Endothelial cell of coronary artery (primary cell): Measurements from ENCODE around the gene RNASE8. TPM values are rescaled to one million over a fixed set of nuclear protein-coding genes. Genes with fewer than 3 reads are reported as not detected.

Source experiments
- total RNA-seq: library from RNA; depleted of rRNA; stranded (reverse); fragments of >200 nt; gene quantifications from 2 replicates; pipeline ENCODE4 v1.2.3, GENCODE V29; 2014

Gene RNASE8, protein sequence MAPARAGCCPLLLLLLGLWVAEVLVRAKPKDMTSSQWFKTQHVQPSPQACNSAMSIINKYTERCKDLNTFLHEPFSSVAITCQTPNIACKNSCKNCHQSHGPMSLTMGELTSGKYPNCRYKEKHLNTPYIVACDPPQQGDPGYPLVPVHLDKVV
- not detected in 2 replicates for total RNA-seq

DNA sequence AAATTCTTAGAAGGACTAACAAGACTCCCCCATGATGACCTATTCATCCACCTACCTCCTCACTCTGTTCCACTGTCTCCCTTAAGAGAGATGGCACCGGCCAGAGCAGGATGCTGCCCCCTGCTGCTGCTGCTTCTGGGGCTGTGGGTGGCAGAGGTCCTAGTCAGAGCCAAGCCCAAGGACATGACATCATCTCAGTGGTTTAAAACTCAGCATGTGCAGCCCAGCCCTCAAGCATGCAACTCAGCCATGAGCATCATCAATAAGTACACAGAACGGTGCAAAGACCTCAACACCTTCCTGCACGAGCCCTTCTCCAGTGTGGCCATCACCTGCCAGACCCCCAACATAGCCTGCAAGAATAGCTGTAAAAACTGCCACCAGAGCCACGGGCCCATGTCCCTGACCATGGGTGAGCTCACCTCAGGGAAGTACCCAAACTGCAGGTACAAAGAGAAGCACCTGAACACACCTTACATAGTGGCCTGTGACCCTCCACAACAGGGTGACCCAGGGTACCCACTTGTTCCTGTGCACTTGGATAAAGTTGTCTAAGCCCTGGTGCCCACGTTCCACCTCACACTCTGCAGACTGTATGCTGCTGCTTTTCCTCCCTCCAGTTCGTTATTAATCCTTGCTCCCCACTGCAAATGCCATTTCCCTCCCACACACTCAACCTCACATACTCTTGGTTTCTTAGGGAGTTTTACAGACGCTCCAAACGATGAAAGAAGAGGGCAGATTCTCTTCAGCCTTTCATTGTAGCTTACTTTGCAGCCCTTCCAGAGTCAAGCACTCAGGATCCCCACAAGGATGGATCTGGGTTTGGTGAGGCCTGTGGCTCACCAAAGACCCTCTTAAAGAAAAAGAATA, at the start of gene RNASE8:
Gene RNASE8, plus strand, starts transcription at position 20 of the 873 bp plus-strand sequence. Its CDS starts 71 bp downstream, at position 91.

DNA sequence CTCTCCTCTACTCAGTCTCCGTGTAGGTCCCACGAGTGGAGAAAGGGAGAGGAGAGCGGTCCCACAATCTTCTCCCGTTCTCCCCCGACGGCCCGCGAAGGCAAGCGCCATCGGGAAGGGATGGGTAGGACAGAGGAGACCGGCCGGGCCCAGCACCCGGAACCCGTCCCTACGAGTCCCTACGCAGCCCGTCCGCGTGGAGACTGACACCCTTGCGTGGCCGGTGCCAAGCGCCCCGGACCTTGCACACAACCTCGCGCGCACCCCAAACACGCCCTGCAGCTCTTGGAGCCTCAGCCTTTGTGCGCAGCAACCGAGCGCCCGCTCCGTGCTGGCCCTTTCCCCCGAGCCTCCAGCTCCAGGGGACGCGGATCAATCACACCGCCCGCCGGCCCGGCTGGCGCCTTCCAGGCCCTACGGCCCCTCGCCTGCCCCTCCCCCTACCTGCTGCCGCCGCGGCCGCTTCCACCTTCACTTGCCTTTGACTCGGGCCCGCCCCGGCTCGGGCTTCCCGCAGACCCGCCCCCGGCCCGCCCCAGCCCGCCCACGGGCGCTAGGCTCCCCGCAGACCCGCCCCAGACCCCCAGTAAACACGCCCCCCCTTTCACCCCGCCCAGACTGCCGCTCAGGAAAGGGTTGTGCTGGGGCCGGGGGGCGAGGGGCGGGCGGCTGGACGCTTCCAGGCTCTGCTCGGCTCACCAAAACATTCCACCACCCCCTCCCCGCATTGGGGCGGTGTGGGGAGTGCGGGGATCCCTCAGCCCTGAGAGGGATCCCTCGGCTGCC, 32.8 kb upstream of the RNASE8 start, which contains the start of gene NDRG2:
Gene NDRG2, minus strand, starts transcription at position 477 of the 786 bp plus-strand sequence. CDS start 1,746 bp downstream, outside the sequence.

DNA sequence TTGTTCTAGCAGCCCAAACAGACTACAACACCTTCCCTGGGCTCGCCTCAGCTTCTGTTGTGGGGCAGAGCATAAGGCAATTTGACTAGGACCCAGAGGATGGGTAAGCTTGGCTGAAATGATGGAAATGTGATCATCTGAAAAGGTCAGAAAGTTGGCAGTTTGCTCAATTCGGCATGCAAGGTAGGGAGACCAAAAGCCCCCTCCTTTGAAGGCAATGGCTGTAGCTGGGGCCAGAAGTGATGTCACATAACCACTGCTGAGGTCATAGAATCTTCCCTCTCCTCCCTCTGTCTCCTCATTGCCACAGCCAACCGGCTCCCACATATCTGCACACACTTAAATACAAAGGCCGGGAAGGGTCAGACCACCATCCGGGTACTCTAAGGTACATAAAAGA, 27.7 kb upstream of the RNASE8 start, which contains the start of gene TPPP2:
Gene TPPP2, plus strand, starts transcription at position 301 of the 400 bp plus-strand sequence. CDS start 365 bp downstream, outside the sequence.

DNA sequence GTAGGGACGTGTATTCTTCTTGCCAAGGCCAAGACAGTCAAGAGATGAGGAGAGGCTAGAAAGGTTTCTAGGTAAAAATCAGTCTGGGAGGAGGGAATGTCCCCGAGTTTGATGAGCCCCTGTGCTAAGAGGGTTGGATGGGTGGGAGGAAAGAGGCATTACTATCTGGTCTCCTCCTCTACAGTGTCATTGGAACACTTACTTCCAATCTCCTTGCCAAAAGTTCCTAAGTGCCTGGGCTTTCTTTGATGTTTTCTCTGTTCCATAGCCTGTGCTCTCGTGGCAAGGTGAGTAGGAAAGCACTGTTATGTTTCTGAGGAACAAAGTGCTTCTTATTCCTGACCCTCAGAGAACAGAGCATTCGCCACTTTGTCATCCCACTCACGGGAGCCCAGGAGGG, 22.9 kb upstream of the RNASE8 start, which contains the start of gene RNASE13:
Gene RNASE13, minus strand, starts transcription at position 101 of the 400 bp plus-strand sequence. CDS start 519 bp downstream, outside the sequence.

DNA sequence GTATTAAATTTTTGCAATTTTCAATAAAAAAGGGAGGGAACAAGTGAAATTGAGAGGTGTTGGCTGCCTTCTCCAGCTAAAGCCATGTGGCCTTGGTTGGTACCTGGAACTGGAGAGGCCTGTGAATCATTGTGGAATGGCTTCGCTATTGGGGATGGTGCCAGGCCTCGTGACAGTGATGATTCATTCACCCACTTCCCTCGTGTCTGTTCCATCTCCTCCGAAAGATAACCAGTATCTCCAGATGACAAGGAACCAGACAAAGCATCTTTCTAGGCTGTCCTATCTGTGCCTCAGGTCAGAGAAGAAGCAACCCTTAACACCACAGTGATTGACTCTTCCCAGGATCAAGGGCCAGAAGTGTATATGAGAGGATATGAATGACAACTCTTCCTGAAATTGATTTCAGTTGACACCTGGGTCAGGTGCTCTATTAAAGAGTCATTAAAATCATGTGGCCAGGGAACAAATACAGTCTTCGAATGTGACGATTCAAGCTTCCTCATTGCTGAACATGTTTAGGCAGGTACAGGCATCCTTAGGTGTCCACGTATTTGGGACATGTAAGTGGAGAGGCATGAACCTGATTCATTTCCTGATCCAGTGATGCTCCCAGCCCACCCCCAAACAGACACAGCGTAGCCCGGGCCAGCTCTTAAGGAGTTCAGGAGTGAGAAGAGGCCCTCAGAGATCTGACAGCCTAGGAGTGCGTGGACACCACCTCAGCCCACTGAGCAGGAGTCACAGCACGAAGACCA, 15.8 kb upstream of the RNASE8 start, which contains the start of gene RNASE7:
Gene RNASE7, plus strand, starts transcription at position 687 of the 758 bp plus-strand sequence. CDS start 631 bp downstream, outside the sequence.

DNA sequence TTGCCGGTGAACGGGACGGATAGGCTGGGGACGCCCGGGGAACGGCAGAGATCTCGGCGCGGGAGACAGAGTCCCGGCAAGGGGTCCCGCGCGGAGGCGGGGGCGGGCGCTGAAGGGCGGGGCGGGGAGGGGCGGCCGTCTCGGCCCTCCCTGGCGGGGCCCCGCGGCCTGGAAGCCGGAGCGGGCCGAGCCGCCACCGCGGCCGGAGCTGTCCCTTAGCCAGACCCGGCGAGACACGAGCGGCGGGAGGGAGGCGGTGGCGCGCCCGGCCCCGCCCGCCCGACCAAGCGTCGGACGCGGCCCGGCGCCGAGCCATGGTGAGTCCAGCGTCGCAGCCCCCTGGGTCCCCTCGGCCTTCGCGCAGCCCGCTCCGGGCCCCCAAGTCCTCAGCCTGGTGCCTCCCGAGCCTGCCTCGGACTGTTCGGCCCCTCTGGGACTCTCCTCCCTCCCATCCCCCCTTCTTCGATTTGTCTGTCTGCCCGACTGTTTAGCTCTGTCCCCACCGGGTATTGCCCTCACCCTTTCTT, 12.5 kb downstream of the RNASE8 start, which contains the start of gene ARHGEF40:
Gene ARHGEF40, plus strand, starts transcription at position 222 of the 527 bp plus-strand sequence. Its CDS starts 93 bp downstream, at position 315.

DNA sequence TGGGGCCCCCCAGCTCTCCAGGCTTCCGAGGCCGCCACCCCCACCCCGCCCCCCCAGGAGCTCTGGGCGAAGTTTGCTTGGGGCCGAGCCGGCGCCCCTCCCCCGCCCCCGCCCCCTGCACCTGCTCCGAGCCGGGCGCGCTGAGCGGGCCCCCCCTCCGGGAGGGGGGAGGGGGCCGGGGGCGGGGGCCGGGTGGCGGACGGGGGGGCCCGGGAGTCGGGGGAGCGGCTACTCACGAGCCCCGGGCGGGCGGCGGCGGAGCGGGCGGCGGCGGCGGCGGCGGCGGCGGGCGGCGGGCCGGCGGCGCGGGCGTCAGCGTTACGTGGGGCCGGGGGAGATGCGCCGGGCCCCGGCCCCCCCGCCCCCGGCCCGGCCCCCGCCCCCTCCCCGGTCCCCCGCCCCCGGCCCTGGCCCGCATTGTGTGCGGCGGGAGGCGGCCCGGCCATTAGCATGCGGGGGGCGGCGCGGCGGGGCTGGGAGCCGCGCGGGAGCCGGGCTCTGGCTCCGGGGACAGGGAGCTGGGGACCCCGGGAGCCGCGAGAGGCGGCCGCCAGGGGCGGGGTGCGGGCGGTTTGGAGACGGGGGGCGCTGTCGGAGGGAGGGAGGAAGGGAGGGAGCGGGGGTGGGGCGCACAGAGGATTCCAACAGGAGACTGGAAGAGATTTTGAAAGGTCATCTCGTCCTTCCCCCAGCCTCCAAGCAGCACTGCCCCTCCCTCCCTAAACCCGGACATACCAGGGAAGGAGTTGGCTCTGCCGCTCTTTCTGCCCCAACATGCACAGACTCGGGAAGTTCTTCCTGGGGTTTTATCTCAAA, 40.7 kb downstream of the RNASE8 start, which contains the start of gene ZNF219:
Gene ZNF219, minus strand, starts transcription at position 580 of the 816 bp plus-strand sequence. CDS start 5,064 bp downstream, outside the sequence.

DNA sequence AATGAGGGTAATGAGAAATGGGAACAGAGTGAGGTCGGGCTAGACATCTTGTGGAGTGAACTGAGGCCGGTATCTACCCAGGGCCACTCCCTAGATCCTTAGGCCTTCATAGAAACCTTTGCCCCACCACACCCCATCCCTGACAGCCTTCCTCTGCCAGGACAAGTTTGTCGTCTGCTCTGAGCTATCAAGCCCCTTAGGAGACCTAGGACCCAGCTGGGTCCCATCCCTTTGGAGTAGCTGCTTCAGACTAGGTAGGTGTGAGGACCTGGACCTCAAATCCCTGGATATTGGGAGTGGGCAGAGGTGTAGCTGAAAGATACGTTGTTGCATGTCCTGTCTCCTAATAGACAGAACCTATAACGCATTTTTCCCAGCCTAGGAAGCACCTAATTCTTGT, 43.3 kb downstream of the RNASE8 start, which contains the start of gene TMEM253:
Gene TMEM253, plus strand, starts transcription at position 136 of the 400 bp plus-strand sequence. CDS start 278 bp downstream, outside the sequence.

Other genes starting within 250 kb of the RNASE8 start
- not detected in 2 replicates for gene RNASE3, start 166.4 kb upstream of the RNASE8 start, total RNA-seq
- gene RNASE2, start 102.3 kb upstream of the RNASE8 start, total RNA-seq: not detected in 2 replicates
- 24.1 and 24.5 TPM in 2 replicates for gene METTL17, start 67.8 kb upstream of the RNASE8 start, total RNA-seq
- not detected in 2 replicates for gene SLC39A2, start 58.5 kb upstream of the RNASE8 start, total RNA-seq
- gene NDRG2, start 32.8 kb upstream of the RNASE8 start, total RNA-seq: 0.09 TPM in 1 of 2 replicates, not detected in the other
- not detected in 2 replicates for gene TPPP2, start 27.6 kb upstream of the RNASE8 start, total RNA-seq
- gene RNASE13, start 23.0 kb upstream of the RNASE8 start, total RNA-seq: not detected in 2 replicates
- gene RNASE7, start 15.5 kb upstream of the RNASE8 start, total RNA-seq: not detected in 2 replicates
- gene ARHGEF40, start 12.5 kb downstream of the RNASE8 start, total RNA-seq: 4.2 and 12.1 TPM in 2 replicates
- gene ZNF219, start 40.8 kb downstream of the RNASE8 start, total RNA-seq: 2.5 and 2.8 TPM in 2 replicates
- gene TMEM253, start 43.2 kb downstream of the RNASE8 start, total RNA-seq: not detected in 2 replicates
- gene OR5AU1, start 98.2 kb downstream of the RNASE8 start, total RNA-seq: not detected in 2 replicates
- gene HNRNPC, start 211.6 kb downstream of the RNASE8 start, total RNA-seq: 644 and 806 TPM in 2 replicates
- not detected in 2 replicates for gene RPGRIP1, start 222.3 kb downstream of the RNASE8 start, total RNA-seq